Measurements from ENCODE around the gene MZF1.
"Not testable (repeated sequence)": the region's sequence is repeated elsewhere in the genome, so short reads cannot be mapped to it uniquely, and the experiment has no call there.

The MZF1 gene

GRCh38 chr19:58539169-58539559 is 34.0 kb downstream of the MZF1 start:
- not testable (repeated sequence) for DNase-seq (ENCODE audit: low spot score)

- no peak for DNase-seq (ENCODE audit: low spot score)
These were observed 34.6 kb downstream of the MZF1 start for GRCh38 chr19:58538257-58539168.

GRCh38 chr19:58536852-58537798 is 36.0 kb downstream of the MZF1 start:
- DNase-seq (ENCODE audit: low spot score) = no peak

- no peak for DNase-seq (ENCODE audit: low spot score)
These were observed 37.3 kb downstream of the MZF1 start for GRCh38 chr19:58535857-58536256.

- DNase-seq (ENCODE audit: low spot score) = no peak
These were observed 41.9 kb downstream of the MZF1 start for GRCh38 chr19:58531034-58531840.

GRCh38 chr19:58529405-58529804 is 43.7 kb downstream of the MZF1 start:
- DNase-seq (ENCODE audit: low spot score) = no peak

GRCh38 chr19:58522709-58523108 is 50.4 kb downstream of the MZF1 start:
- no peak for DNase-seq (ENCODE audit: low spot score)

- DNase-seq (ENCODE audit: low spot score) = no peak
These were observed 51.5 kb downstream of the MZF1 start for GRCh38 chr19:58521651-58522050.

GRCh38 chr19:58520257-58520599 is 52.9 kb downstream of the MZF1 start:
- DNase-seq (ENCODE audit: low spot score) = no peak

GRCh38 chr19:58519355-58520256 is 53.5 kb downstream of the MZF1 start, which contains the start of gene ZBTB45:
Gene ZBTB45, minus strand, starts transcription at chr19:58519810. Its CDS starts 2,137 bp downstream, at chr19:58517673.
- DNase-seq (ENCODE audit: low spot score) = peak; percentile 95

- peak; percentile 50 for DNase-seq (ENCODE audit: low spot score)
These were observed 54.1 kb downstream of the MZF1 start for GRCh38 chr19:58519087-58519354.

- no peak for DNase-seq (ENCODE audit: low spot score)
These were observed 54.7 kb downstream of the MZF1 start for GRCh38 chr19:58518256-58519086.

GRCh38 chr19:58516964-58517833 is 55.9 kb downstream of the MZF1 start:
- DNase-seq (ENCODE audit: low spot score) = no peak

GRCh38 chr19:58516246-58516836 is 56.8 kb downstream of the MZF1 start:
- no peak for DNase-seq (ENCODE audit: low spot score)

GRCh38 chr19:58515259-58515658 is 57.9 kb downstream of the MZF1 start:
- DNase-seq (ENCODE audit: low spot score) = no peak

- no peak for DNase-seq (ENCODE audit: low spot score)
These were observed 58.5 kb downstream of the MZF1 start for GRCh38 chr19:58514564-58515022.

- DNase-seq (ENCODE audit: low spot score) = peak; percentile 87
These were observed 59.2 kb downstream of the MZF1 start for GRCh38 chr19:58513694-58514563.

Data from putamen (tissue), 1 donor.